Measurements from ENCODE around the gene REEP2. TPM values are rescaled to one million over a fixed set of nuclear protein-coding genes. Genes with fewer than 3 reads are reported as not detected.

Gene REEP2
- polyA plus RNA-seq, 2 of the 4 experiments (the other 2 are of a cell fraction): 4.6 to 5.1 TPM

GRCh38 chr5:138449501-138450239, 10.8 kb downstream of the REEP2 start:
- ATAC-seq (peak; percentile 86 to 96), DNase-seq (ENCODE audit: low read depth in 1 of 2, low spot score in 1 of 2) (peak; percentile 81 to 96), FAIRE-seq (peak; percentile 90)
- WGBS (ENCODE audit: missing lambda C conversion rate): 25% methylated on average over 13 of the region's 22 CpGs
- CTCF ChIA-PET: interaction anchor here (0.5 to 10.5 kb wide), 43 partner anchors 9 to 822 kb away, joined by 3 to 203 read pairs (median 4); partner anchors contain the start of genes EGR1, KDM3B and REEP2
- peaks cover 9% of the 10 kb centered on the region; the same call in 1 of the 3 replicates for H3K4me1 ChIP-seq
- no peak overlapping the region for H3K4me3 ChIP-seq
- no peaks in the 10 kb centered on the region for H3K9me3 ChIP-seq
- peak overlapping the region; percentile 76 for H3K4me2 ChIP-seq
- POLR2A ChIA-PET: interaction anchor here (1.0 to 2.3 kb wide), 4 partner anchors 12 to 59 kb away, joined by 3 to 13 read pairs (median 5); partner anchors contain the start of gene EGR1
- TF ChIP-seq EHMT2 (IDR thresholded peaks at IDR 0.05; ENCODE audit: low read depth): no peak
- peak; percentile 81 to 85 for TF ChIP-seq RAD21 (conservative IDR thresholded peaks at IDR 0.05 in 1 of 2, IDR thresholded peaks at IDR 0.05 in 1 of 2)
- peak; percentile 87 for TF ChIP-seq SMC3 (IDR thresholded peaks at IDR 0.05)
- peak; percentile 86 for TF ChIP-seq CTCF (IDR thresholded peaks at IDR 0.05)
- peak overlapping the region; percentile 19 to 69; a peak in 4 of 6 replicates for H3K27ac ChIP-seq

DNA sequence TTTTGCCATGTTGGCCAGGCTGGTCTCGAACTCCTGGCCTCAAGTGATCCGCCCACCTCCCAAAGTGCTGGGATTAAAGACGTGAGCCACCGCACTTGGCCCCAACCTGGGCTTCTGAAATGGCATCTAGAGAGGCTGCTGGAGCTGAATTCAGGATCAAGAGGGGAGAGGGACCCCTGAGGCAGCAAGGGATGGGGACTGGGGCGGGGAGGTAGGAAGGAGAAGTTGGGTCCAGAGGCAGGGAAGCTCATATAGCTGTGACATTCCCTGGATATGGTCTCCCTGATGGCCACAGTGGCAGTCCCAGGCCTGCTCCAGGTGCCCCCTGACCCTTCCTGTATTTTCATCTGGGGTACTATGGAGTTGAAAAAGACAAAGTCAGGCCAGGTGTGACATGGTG, 12.1 kb downstream of the REEP2 start:
- no peak for FAIRE-seq
- no peak for ATAC-seq

DNA sequence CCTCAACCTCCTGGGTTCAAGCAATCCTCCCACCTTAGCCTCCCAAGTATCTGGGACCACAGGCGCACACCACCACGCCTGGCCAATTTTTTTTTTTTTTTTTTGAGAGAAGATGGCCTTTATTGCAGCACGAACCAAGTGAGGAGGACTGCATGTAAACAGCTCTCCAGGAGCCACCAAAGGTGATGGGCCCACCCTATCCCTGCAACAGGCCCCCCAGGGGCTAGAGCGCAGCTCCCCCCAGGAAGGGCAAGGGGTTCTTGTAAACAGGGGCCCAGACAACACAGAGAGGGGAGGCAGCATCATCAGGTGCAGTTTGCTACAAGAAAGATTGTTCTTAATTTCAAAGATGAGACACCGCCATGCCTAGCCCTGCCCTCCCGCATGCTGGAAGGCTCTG, 13.9 kb downstream of the REEP2 start:
- ChIA-PET POLR2A (no interaction called here), CTCF (interaction anchor here (0.7 to 10.5 kb wide), 4 partner anchors 8 to 48 kb away, joined by 3 to 203 read pairs (median 64); partner anchors contain the start of gene EGR1)
- FAIRE-seq (no peak), ATAC-seq (no peak), DNase-seq (ENCODE audit: low read depth in 1 of 2, low spot score in 1 of 2) (no peak)
- H3K27ac ChIP-seq: no peak overlapping the region
- H3K4me1 ChIP-seq: peaks cover 9% of the 10 kb centered on the region; the same call in 1 of the 3 replicates
- no peak overlapping the region for H3K4me2 ChIP-seq
- WGBS (ENCODE audit: missing lambda C conversion rate): 94% methylated on average over 4 of the region's 6 CpGs
- TF ChIP-seq ESRRA (IDR thresholded peaks at IDR 0.05; ENCODE audit: borderline replicate concordance, low read length) (no peak), NR3C1 (IDR thresholded peaks at IDR 0.05) (no peak), ZSCAN20 (CRISPR knock-in tag; IDR thresholded peaks at IDR 0.05) (no peak), HOXB5 (CRISPR knock-in tag; IDR thresholded peaks at IDR 0.05) (no peak), ZFP36 (IDR thresholded peaks at IDR 0.05; ENCODE audit: borderline replicate concordance, partially characterized antibody) (no peak), EHF (CRISPR knock-in tag; IDR thresholded peaks at IDR 0.05) (no peak), HOXA7 (CRISPR knock-in tag; IDR thresholded peaks at IDR 0.05) (no peak), HDAC2 (IDR thresholded peaks at IDR 0.05) (no peak), ATOH8 (CRISPR knock-in tag; IDR thresholded peaks at IDR 0.05; ENCODE audit: low read depth) (no peak), HES2 (IDR thresholded peaks at IDR 0.05) (no peak), JUN (IDR thresholded peaks at IDR 0.05) (no peak)
- TF ChIP-seq, protein P1, sequence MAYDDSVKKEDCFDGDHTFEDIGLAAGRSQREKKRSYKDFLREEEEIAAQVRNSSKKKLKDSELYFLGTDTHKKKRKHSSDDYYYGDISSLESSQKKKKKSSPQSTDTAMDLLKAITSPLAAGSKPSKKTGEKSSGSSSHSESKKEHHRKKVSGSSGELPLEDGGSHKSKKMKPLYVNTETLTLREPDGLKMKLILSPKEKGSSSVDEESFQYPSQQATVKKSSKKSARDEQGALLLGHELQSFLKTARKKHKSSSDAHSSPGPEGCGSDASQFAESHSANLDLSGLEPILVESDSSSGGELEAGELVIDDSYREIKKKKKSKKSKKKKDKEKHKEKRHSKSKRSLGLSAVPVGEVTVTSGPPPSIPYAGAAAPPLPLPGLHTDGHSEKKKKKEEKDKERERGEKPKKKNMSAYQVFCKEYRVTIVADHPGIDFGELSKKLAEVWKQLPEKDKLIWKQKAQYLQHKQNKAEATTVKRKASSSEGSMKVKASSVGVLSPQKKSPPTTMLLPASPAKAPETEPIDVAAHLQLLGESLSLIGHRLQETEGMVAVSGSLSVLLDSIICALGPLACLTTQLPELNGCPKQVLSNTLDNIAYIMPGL (CRISPR knock-in tag; IDR thresholded peaks at IDR 0.05; ENCODE audit: borderline replicate concordance): no peak
- TF ChIP-seq, protein P2, sequence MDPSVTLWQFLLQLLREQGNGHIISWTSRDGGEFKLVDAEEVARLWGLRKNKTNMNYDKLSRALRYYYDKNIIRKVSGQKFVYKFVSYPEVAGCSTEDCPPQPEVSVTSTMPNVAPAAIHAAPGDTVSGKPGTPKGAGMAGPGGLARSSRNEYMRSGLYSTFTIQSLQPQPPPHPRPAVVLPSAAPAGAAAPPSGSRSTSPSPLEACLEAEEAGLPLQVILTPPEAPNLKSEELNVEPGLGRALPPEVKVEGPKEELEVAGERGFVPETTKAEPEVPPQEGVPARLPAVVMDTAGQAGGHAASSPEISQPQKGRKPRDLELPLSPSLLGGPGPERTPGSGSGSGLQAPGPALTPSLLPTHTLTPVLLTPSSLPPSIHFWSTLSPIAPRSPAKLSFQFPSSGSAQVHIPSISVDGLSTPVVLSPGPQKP (IDR thresholded peaks at IDR 0.05; ENCODE audit: low read depth, low read length): no peak
- H3K4me3 ChIP-seq: no peak overlapping the region
- no peaks in the 10 kb centered on the region for H3K9me3 ChIP-seq

More for the DNA sequence above, 12.1 kb downstream of the REEP2 start:
- DNase-seq (ENCODE audit: low read depth in 1 of 2, low spot score in 1 of 2): no peak
- peaks cover 9% of the 10 kb centered on the region; the same call in 1 of the 3 replicates for H3K4me1 ChIP-seq
- no peaks in the 10 kb centered on the region for H3K9me3 ChIP-seq
- TF ChIP-seq HOXB5 (CRISPR knock-in tag; IDR thresholded peaks at IDR 0.05) (no peak), JUNB (IDR thresholded peaks at IDR 0.05) (no peak)
- ChIA-PET CTCF (interaction anchor here (0.7 to 10.5 kb wide), 13 partner anchors 11 to 820 kb away, joined by 3 to 203 read pairs (median 9); partner anchors contain the start of genes EGR1 and REEP2), POLR2A (interaction anchor here (1.2 to 1.5 kb wide), 2 partner anchors 10 to 14 kb away, joined by 5 read pairs; partner anchors contain the start of gene EGR1)
- H3K27ac ChIP-seq: no peak overlapping the region
- no peak overlapping the region for H3K4me2 ChIP-seq
- H3K4me3 ChIP-seq: no peak overlapping the region
- WGBS (ENCODE audit: missing lambda C conversion rate): 80% methylated on average over 5 of the region's 5 CpGs
